Measurements from ENCODE around the gene TMEM108.

GRCh38 chr3:133136114-133137041 lies 98.2 kb downstream of the TMEM108 start:
- TF ChIP-seq CTCF (IDR thresholded peaks at IDR 0.05; ENCODE audit: low read depth, low read length) (no peak), POLR2A (IDR thresholded peaks at IDR 0.05; ENCODE audit: extremely low read depth, insufficient read length) (no peak)

All from NB4 (cell line).